HK-2 (cell line): ENCODE measurements around the gene ZCCHC2.

Experiments
- DNase-seq: peaks from one replicate; pipeline ENCODE4 v3.0.0-alpha.2; 2018; ENCODE audit not compliant: unreplicated experiment

The ZCCHC2 gene

GRCh38 chr18:62538881-62539280 is 16.1 kb downstream of the ZCCHC2 start:
- DNase-seq: no peak

GRCh38 chr18:62539284-62540165 is 16.7 kb downstream of the ZCCHC2 start:
- DNase-seq: no peak

GRCh38 chr18:62543021-62543420 is 20.2 kb downstream of the ZCCHC2 start:
- DNase-seq: no peak

- no peak for DNase-seq
These were observed 22.3 kb downstream of the ZCCHC2 start for GRCh38 chr18:62545098-62545497.

GRCh38 chr18:62549755-62550154 is 26.9 kb downstream of the ZCCHC2 start:
- DNase-seq: no peak

GRCh38 chr18:62550746-62551145 is 27.9 kb downstream of the ZCCHC2 start:
- DNase-seq: no peak

- DNase-seq: no peak
These were observed 29.2 kb downstream of the ZCCHC2 start for GRCh38 chr18:62551972-62552513.

- DNase-seq: no peak
These were observed 31.4 kb downstream of the ZCCHC2 start for GRCh38 chr18:62554061-62554815.

GRCh38 chr18:62555135-62555534 is 32.3 kb downstream of the ZCCHC2 start:
- no peak for DNase-seq

GRCh38 chr18:62556397-62556796 is 33.6 kb downstream of the ZCCHC2 start:
- DNase-seq: no peak

- DNase-seq: no peak
These were observed 35.3 kb downstream of the ZCCHC2 start for GRCh38 chr18:62558015-62558663.

- no peak for DNase-seq
These were observed 41.2 kb downstream of the ZCCHC2 start for GRCh38 chr18:62564044-62564443.

GRCh38 chr18:62566199-62566598 is 43.4 kb downstream of the ZCCHC2 start:
- DNase-seq: no peak

- no peak for DNase-seq
These were observed 44.0 kb downstream of the ZCCHC2 start for GRCh38 chr18:62566818-62567217.

- no peak for DNase-seq
These were observed 46.3 kb downstream of the ZCCHC2 start for GRCh38 chr18:62569081-62569655.

- DNase-seq: no peak
These were observed 48.2 kb downstream of the ZCCHC2 start for GRCh38 chr18:62571037-62571436.

GRCh38 chr18:62571648-62572047 is 48.8 kb downstream of the ZCCHC2 start:
- DNase-seq: no peak

- DNase-seq: no peak
These were observed 49.6 kb downstream of the ZCCHC2 start for GRCh38 chr18:62572456-62572855.

- no peak for DNase-seq
These were observed 52.0 kb downstream of the ZCCHC2 start for GRCh38 chr18:62574776-62575175.

GRCh38 chr18:62576271-62576670 is 53.4 kb downstream of the ZCCHC2 start:
- DNase-seq: no peak

GRCh38 chr18:62576845-62577512 is 54.2 kb downstream of the ZCCHC2 start:
- DNase-seq: no peak
